Measurements from ENCODE around the gene LIG3. TPM values are rescaled to one million over a fixed set of nuclear protein-coding genes. Genes with fewer than 3 reads are reported as not detected.

LIG3 gene
- total RNA-seq, 1 experiment from 2014 or later, result 30.0 TPM

DNA sequence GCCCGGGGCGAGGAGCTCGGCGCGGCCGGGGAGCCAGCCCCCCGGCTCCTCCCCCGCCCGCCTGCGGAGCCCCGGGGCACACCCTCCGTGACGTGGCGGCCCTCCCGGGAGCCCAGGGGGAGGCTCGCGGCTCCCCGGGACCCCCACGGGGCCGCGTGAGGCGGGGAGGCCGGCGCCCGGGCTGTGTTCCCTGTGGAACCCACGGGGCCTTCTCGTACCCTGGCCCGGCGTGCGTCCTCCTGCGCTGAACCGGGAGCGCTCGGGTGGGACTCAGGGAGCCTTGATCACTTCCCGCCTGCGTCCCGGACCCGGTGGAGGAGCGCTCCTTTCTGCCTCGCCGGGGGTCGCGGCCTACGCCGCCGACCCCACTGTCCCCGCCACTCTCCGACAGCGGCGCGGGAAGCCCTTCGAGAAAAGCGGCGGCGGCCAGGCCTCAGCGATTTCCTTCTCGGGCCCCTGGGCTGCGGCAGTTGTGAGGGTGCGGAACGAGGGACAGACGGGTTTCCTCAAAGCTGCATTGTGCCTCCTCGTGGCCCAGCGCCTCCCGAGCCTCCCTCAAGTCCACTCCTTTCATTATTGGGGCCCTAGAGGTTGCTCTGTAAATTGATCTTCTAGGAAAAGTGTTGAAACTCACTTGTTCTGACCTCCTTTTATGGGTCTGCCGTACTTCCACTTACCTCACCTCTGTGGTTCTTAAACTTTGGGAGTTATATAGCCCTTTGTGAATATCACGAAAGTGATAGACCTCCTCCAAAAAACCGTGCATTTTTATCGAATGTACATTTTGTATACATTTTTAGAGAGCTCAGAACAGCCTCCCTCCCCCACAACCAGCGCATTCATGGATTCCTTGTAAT, 597 bp downstream of the LIG3 start:
- Mint-ChIP-seq H3K9me3 (ENCODE audit: low read depth, unreplicated experiment) (no peaks in the 10 kb centered on the region), H3K27me3 (ENCODE audit: unreplicated experiment) (no peaks in the 10 kb centered on the region), H3K4me1 (ENCODE audit: low read depth, unreplicated experiment) (peaks cover 12% of the 10 kb centered on the region), H3K27ac (ENCODE audit: unreplicated experiment) (peak overlapping the region; percentile 95), H3K36me3 (ENCODE audit: insufficient read depth, unreplicated experiment) (peaks cover 19% of the 10 kb centered on the region), H3K4me3 (ENCODE audit: low read depth, unreplicated experiment) (peak overlapping the region; percentile 87)
- peak; percentile 78 for DNase-seq
- TF ChIP-seq, protein P1, sequence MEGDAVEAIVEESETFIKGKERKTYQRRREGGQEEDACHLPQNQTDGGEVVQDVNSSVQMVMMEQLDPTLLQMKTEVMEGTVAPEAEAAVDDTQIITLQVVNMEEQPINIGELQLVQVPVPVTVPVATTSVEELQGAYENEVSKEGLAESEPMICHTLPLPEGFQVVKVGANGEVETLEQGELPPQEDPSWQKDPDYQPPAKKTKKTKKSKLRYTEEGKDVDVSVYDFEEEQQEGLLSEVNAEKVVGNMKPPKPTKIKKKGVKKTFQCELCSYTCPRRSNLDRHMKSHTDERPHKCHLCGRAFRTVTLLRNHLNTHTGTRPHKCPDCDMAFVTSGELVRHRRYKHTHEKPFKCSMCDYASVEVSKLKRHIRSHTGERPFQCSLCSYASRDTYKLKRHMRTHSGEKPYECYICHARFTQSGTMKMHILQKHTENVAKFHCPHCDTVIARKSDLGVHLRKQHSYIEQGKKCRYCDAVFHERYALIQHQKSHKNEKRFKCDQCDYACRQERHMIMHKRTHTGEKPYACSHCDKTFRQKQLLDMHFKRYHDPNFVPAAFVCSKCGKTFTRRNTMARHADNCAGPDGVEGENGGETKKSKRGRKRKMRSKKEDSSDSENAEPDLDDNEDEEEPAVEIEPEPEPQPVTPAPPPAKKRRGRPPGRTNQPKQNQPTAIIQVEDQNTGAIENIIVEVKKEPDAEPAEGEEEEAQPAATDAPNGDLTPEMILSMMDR (IDR thresholded peaks at IDR 0.05; ENCODE audit: unreplicated experiment), result peak; percentile 42
- intact Hi-C loops (cut with micrococcal nuclease; ENCODE audit: unreplicated experiment), result loop anchor here (2.0 kb wide), 2 partner anchors 438 to 560 kb away; no protein-coding TSS in a partner anchor
- CTCF ChIA-PET, result interaction anchor here (0.8 to 2.9 kb wide), 6 partner anchors 29 to 561 kb away, joined by 3 to 9 read pairs (median 4); no protein-coding TSS in a partner anchor
- BruUV-seq (replicated peaks), result TSS peak; percentile 63

DNA sequence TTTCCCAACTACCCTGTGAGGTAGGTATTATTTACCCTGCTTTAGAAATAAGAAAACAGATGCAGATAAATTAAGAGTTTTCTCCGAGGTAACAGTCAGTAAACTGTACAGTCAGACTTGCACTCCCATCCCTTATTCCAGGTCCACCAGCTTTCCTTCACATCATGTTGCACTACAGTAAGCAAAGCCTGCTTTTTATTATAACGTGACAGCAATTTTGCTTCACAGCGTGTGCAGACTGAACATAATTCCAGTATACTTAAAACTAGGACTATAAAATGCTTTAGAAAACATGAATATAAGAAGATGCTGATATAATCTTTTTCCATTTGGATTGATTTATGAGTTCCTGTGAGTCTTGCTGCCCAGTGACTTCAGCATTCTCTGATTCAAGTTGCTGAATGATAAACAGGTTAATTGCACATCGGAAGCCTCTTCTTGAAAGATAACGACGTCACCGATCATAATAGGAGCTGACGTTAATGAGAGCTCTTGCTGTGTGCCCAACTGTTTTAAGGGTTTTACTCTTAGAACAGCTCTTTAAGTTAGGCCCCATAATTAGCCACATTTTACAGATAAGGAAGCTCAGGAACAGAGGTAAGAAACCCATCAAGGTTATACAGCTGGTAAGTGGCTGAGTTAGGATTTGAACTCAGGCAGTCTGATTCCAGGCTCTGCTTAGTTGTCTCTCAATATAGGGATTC, 1.4 kb downstream of the LIG3 start:
- TF ChIP-seq, protein P1 (IDR thresholded peaks at IDR 0.05; ENCODE audit: unreplicated experiment), result no peak
- H3K9me3 Mint-ChIP-seq (ENCODE audit: low read depth, unreplicated experiment), result no peaks in the 10 kb centered on the region
- H3K4me3 Mint-ChIP-seq (ENCODE audit: low read depth, unreplicated experiment), result peak overlapping the region; percentile 87
- no peak for DNase-seq
- H3K36me3 Mint-ChIP-seq (ENCODE audit: insufficient read depth, unreplicated experiment), result peaks cover 19% of the 10 kb centered on the region
- intact Hi-C loops (cut with micrococcal nuclease; ENCODE audit: unreplicated experiment), result loop anchor here (2.0 kb wide), 2 partner anchors 439 to 561 kb away; no protein-coding TSS in a partner anchor
- peak overlapping the region; percentile 95 for H3K27ac Mint-ChIP-seq (ENCODE audit: unreplicated experiment)
- CTCF ChIA-PET, result interaction anchor here (0.8 to 2.9 kb wide), 6 partner anchors 28 to 562 kb away, joined by 3 to 9 read pairs (median 6); partner anchors contain the start of gene RFFL
- no TSS peak for BruUV-seq (replicated peaks)
- peaks cover 12% of the 10 kb centered on the region for H3K4me1 Mint-ChIP-seq (ENCODE audit: low read depth, unreplicated experiment)
- H3K27me3 Mint-ChIP-seq (ENCODE audit: unreplicated experiment), result no peaks in the 10 kb centered on the region

DNA sequence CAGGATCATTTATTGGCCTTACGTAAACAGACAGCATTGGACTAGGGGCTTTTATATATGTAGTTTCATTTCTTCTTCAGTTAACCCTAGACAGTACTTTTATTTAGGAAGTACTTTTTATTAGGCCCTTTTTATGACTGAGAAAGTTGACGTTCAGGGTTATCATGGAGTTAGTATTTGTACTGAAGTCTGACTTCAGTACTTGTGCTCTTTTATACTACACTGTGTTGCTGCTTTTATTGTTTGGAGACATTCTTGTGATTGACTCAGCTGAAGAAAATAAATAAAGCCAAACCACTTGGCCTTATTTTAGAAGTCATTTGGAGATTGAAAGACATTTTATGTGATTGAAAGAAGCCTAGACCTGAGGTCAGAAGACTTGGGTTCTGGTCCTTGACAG, 6.9 kb downstream of the LIG3 start:
- no TSS peak for BruUV-seq (replicated peaks)
- DNase-seq, result no peak
- Mint-ChIP-seq H3K9me3 (ENCODE audit: low read depth, unreplicated experiment) (no peaks in the 10 kb centered on the region), H3K4me1 (ENCODE audit: low read depth, unreplicated experiment) (no peaks in the 10 kb centered on the region), H3K36me3 (ENCODE audit: insufficient read depth, unreplicated experiment) (peaks cover 8% of the 10 kb centered on the region), H3K4me3 (ENCODE audit: low read depth, unreplicated experiment) (no peak overlapping the region), H3K27ac (ENCODE audit: unreplicated experiment) (no peak overlapping the region), H3K27me3 (ENCODE audit: unreplicated experiment) (no peaks in the 10 kb centered on the region)
- intact Hi-C loops (cut with micrococcal nuclease; ENCODE audit: unreplicated experiment), result no loop called here
- CTCF ChIA-PET, result interaction anchor here (0.6 kb wide), 1 partner anchor 749 kb away, joined by 3 read pairs; no protein-coding TSS in a partner anchor
- TF ChIP-seq, protein P1 (IDR thresholded peaks at IDR 0.05; ENCODE audit: unreplicated experiment), result no peak

DNA sequence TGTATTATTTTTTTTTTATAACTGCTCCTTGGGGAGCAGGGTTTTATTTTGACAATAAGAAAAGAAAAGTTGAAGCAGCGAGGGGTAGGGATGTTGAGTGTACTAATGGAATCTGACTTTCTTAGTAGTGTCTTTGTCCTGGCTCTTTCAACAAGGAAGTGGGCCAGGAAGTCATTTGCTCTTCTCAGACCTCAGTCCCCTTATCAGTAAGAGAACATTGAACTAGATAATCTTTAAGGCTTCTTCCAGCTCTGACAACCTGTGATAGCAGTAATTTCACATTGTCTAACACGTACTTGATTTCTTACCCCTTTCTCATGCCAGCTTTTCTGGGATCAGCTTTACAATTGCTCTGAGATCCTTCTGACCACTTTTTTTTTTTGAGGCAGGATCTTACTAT, 8.3 kb downstream of the LIG3 start:
- intact Hi-C loops (cut with micrococcal nuclease; ENCODE audit: unreplicated experiment), result no loop called here
- DNase-seq, result no peak
- Mint-ChIP-seq H3K36me3 (ENCODE audit: insufficient read depth, unreplicated experiment) (peaks cover 8% of the 10 kb centered on the region), H3K27ac (ENCODE audit: unreplicated experiment) (no peak overlapping the region), H3K4me1 (ENCODE audit: low read depth, unreplicated experiment) (no peaks in the 10 kb centered on the region), H3K9me3 (ENCODE audit: low read depth, unreplicated experiment) (no peaks in the 10 kb centered on the region), H3K27me3 (ENCODE audit: unreplicated experiment) (no peaks in the 10 kb centered on the region), H3K4me3 (ENCODE audit: low read depth, unreplicated experiment) (no peak overlapping the region)
- no TSS peak for BruUV-seq (replicated peaks)
- CTCF ChIA-PET, result no interaction called here
- TF ChIP-seq, protein P1 (IDR thresholded peaks at IDR 0.05; ENCODE audit: unreplicated experiment), result no peak

Measured in Calu3 (cell line).